Left ventricle myocardium superior (tissue), 1 donor: ENCODE results near the gene BCS1L. TPM values are rescaled to one million over a fixed set of nuclear protein-coding genes. Genes with fewer than 3 reads are reported as not detected.

Source experiments
- ATAC-seq: fragments of 200-7000 bp; cut with Tn5 transposase; one replicate; pipeline ENCODE4 v1.9.1; 2020; ENCODE audit warnings: mild to moderate bottlenecking, moderate library complexity
- DNase-seq: peaks from one replicate; pipeline ENCODE4 v3.0.0-alpha.2; 2020
- intact Hi-C: fragments of 100-400 bp; cut with micrococcal nuclease; formaldehyde crosslinking; loops from one replicate; pipeline ENCODE4 v1.11.0; 2022
- total RNA-seq: library from RNA; stranded (reverse); fragmentation: NEBNext Ultra II Directional; extraction: Animal tissue kit (Norgen Biotek cat#: 25700); gene quantifications from one replicate; pipeline ENCODE4 v1.2.1, GENCODE V29; 2021
- donor health status: DM: no; HTN: yes; CAD: no; lungs with severe emphysema.

Gene BCS1L
- total RNA-seq, 1 donor from 2014 or later = 49.1 TPM

GRCh38 chr2:218710687-218711549, 51.4 kb downstream of the BCS1L start, which contains the start of gene TTLL4:
Gene TTLL4 (plus strand): TSS chr2:218710835. CDS start chr2:218737677, 26,842 bp downstream.
- DNase-seq = peak; percentile 99
- intact Hi-C loops = loop anchor here (10.0 kb wide), 1 partner anchor 134 kb away; no protein-coding TSS in a partner anchor
- ATAC-seq = peak; percentile 98

GRCh38 chr2:218711550-218711929, 52.1 kb downstream of the BCS1L start:
- ATAC-seq = no peak
- intact Hi-C loops = loop anchor here (10.0 kb wide), 1 partner anchor 133 kb away; no protein-coding TSS in a partner anchor

More at GRCh38 chr2:218711550-218711929, 52.1 kb downstream of the BCS1L start:
- DNase-seq = no peak

Other genes starting within 250 kb of the BCS1L start
- not detected for gene VIL1, start 240.6 kb upstream of the BCS1L start, total RNA-seq
- 6.6 TPM for gene USP37, start 91.3 kb upstream of the BCS1L start, total RNA-seq
- 18.6 TPM for gene CNOT9, start 90.8 kb upstream of the BCS1L start, total RNA-seq
- gene PLCD4, start 51.8 kb upstream of the BCS1L start, total RNA-seq = 0.55 TPM
- 21.4 TPM for gene ZNF142, start 60 bp upstream of the BCS1L start, total RNA-seq
- gene RNF25, start 12.3 kb downstream of the BCS1L start, total RNA-seq = 12.4 TPM
- 12.9 TPM for gene STK36, start 12.4 kb downstream of the BCS1L start, total RNA-seq
- 4.6 TPM for gene TTLL4, start 51.2 kb downstream of the BCS1L start, total RNA-seq
- 7.9 TPM for gene CYP27A1, start 122.5 kb downstream of the BCS1L start, total RNA-seq
- gene PRKAG3, start 172.1 kb downstream of the BCS1L start, total RNA-seq = 0.12 TPM
- gene WNT6, start 200.1 kb downstream of the BCS1L start, total RNA-seq = 2.4 TPM
- gene WNT10A, start 221.2 kb downstream of the BCS1L start, total RNA-seq = not detected